Measurements from ENCODE around the gene STK32A. TPM values are rescaled to one million over a fixed set of nuclear protein-coding genes. Genes with fewer than 3 reads are reported as not detected.

The STK32A gene
- total RNA-seq, 1 experiment from 2014 or later, result 3.3 TPM

DNA sequence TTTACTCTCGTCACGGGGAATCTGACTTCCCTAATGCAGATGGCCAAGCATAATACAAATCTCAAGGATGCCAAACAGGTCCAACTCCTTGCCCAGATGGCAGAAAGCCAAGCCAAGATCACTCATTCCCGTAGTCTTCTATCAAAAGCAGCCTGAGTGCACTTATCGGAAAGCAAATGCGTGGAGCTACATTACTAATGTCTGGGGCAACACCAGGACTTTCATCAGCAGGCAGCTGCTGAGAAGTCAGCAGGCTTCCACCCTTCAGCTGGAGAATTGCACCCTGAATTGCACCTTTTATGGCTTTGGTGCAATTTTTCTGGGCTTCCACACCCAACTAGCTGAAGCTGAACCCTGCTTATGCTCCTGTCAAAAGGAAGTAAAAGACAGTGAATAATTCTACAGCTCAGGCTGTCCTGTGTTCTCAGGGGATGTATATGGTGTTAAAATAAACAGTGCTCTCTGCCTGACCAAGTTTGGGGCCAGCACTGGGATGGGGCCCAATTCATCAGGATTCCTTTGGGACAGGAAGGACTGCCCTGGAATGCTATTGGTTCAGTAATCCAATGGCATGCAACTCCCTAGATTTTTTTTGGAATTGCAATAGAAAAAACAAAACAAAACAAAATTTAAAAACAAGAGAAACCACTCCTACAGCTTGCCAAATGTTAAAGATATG is 182.4 kb downstream of the STK32A start:
- ChIA-PET CTCF (interaction anchor here (0.6 to 1.4 kb wide), 5 partner anchors 10 to 415 kb away, joined by 3 read pairs; no protein-coding TSS in a partner anchor), POLR2A (no interaction called here)
- no TSS peak for BruUV-seq (replicated peaks)
- H3K4me3 Mint-ChIP-seq (ENCODE audit: unreplicated experiment), result no peak overlapping the region
- H3K4me1 Mint-ChIP-seq (ENCODE audit: insufficient read depth, unreplicated experiment), result no peaks in the 10 kb centered on the region
- H3K27me3 Mint-ChIP-seq (ENCODE audit: insufficient read depth, unreplicated experiment), result no peaks in the 10 kb centered on the region
- no peak overlapping the region for H3K27ac Mint-ChIP-seq (ENCODE audit: low read depth, unreplicated experiment)
- intact Hi-C loops (cut with micrococcal nuclease), result no loop called here
- TF ChIP-seq CTCF (IDR thresholded peaks at IDR 0.05; ENCODE audit: unreplicated experiment), result no peak
- H3K36me3 Mint-ChIP-seq (ENCODE audit: insufficient read depth, unreplicated experiment), result no peaks in the 10 kb centered on the region
- peak; percentile 43 for DNase-seq (ENCODE audit: unreplicated experiment)
- no peaks in the 10 kb centered on the region for H3K9me3 Mint-ChIP-seq (ENCODE audit: unreplicated experiment)

- Mint-ChIP-seq H3K27ac (ENCODE audit: low read depth, unreplicated experiment) (no peak overlapping the region), H3K4me1 (ENCODE audit: insufficient read depth, unreplicated experiment) (no peaks in the 10 kb centered on the region), H3K36me3 (ENCODE audit: insufficient read depth, unreplicated experiment) (no peaks in the 10 kb centered on the region), H3K9me3 (ENCODE audit: unreplicated experiment) (no peaks in the 10 kb centered on the region), H3K4me3 (ENCODE audit: unreplicated experiment) (no peak overlapping the region), H3K27me3 (ENCODE audit: insufficient read depth, unreplicated experiment) (no peaks in the 10 kb centered on the region)
- POLR2A ChIA-PET, result interaction anchor here (0.7 kb wide), 1 partner anchor 367 kb away, joined by 3 read pairs; no protein-coding TSS in a partner anchor
- no peak for DNase-seq (ENCODE audit: unreplicated experiment)
- CTCF ChIA-PET, result interaction anchor here (0.5 to 1.8 kb wide), 4 partner anchors 9 to 35 kb away, joined by 3 to 4 read pairs (median 3); no protein-coding TSS in a partner anchor
- BruUV-seq (replicated peaks), result no TSS peak
- TF ChIP-seq CTCF (IDR thresholded peaks at IDR 0.05; ENCODE audit: unreplicated experiment), result no peak
- intact Hi-C loops (cut with micrococcal nuclease), result no loop called here
Observed at GRCh38 chr5:147418613-147419012, 183.8 kb downstream of the STK32A start.

DNA sequence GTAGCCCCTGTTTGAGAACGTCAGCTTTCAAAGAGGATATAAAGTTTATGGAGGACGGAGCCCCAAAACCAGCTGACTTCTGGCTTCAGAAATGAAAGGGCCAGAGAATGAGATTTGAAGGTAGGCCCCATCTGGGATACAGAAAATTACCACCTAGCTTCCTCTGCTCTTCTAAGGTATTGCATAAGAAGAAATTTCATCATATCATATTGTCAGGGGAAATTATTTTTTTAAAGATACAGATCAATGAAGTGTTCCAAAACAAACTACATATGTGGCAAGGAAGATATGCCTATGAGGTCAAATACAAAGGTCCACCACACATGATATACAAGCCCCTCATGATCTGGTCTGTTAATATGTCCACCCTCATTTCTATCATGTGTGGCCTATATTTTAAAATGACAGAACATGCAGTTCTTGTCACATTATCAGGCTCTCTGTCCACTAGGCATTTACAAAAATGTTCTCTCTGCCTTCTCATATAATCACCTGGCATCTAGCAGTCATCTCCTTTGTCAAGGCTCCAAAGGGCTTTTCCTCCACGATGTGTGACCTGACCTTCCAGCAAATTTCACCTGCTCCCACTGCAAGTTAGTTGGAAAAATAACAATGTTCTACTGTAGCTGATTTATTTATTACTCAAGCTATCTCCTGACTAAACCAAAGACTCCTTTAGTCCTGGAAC is 192.0 kb downstream of the STK32A start:
- DNase-seq (ENCODE audit: unreplicated experiment), result peak; percentile 24
- Mint-ChIP-seq H3K36me3 (ENCODE audit: insufficient read depth, unreplicated experiment) (no peaks in the 10 kb centered on the region), H3K27ac (ENCODE audit: low read depth, unreplicated experiment) (no peak overlapping the region), H3K27me3 (ENCODE audit: insufficient read depth, unreplicated experiment) (no peaks in the 10 kb centered on the region), H3K9me3 (ENCODE audit: unreplicated experiment) (no peaks in the 10 kb centered on the region), H3K4me3 (ENCODE audit: unreplicated experiment) (no peak overlapping the region), H3K4me1 (ENCODE audit: insufficient read depth, unreplicated experiment) (peaks cover 29% of the 10 kb centered on the region)
- POLR2A ChIA-PET, result interaction anchor here (0.6 to 2.4 kb wide), 4 partner anchors 11 to 100 kb away, joined by 4 to 10 read pairs (median 4); no protein-coding TSS in a partner anchor
- no peak for TF ChIP-seq CTCF (IDR thresholded peaks at IDR 0.05; ENCODE audit: unreplicated experiment)
- no TSS peak for BruUV-seq (replicated peaks)
- intact Hi-C loops (cut with micrococcal nuclease), result no loop called here
- CTCF ChIA-PET, result interaction anchor here (0.7 to 2.6 kb wide), 7 partner anchors 8 to 151 kb away, joined by 3 to 13 read pairs (median 4); no protein-coding TSS in a partner anchor

Data from MCF 10A (cell line).